ENCODE data around the gene OR1K1.

DNA sequence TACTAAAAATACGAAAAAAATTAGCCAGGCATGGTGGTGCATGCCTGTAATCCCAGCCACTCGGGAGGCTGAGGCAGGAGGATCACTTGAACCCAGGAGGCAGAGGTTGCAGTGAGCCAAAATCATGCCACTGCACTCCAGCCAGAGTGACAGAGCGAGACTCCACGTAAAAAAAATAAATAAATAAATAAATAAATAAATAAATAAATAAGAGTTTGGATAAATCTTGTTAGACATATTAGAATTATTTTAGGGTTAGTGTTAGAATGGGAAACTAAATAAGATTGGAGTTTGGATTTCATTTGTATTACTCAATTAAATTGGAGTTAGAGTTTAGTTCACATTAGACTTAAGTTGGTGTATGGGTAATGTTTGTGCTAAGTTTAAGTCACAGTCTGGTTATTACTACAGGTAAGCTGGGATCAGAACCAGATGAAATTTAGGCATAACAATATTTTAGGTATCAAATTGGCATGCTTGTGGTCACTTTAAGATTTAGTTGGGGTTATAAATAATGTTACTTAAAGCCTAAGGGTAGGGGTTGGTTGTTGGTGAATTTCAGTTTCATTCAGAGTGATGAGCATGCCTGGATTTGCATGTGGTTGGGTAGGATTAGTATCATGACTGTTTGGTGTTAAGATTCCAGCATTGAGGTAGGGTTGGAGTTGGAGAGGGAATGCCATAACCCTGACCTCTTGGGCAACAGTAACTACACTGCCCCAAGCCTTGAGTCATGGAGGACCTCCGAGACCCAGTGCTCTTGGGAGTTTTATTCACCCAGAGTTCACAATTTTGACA lies 7.9 kb upstream of the OR1K1 start:
- TF ChIP-seq, protein P1, sequence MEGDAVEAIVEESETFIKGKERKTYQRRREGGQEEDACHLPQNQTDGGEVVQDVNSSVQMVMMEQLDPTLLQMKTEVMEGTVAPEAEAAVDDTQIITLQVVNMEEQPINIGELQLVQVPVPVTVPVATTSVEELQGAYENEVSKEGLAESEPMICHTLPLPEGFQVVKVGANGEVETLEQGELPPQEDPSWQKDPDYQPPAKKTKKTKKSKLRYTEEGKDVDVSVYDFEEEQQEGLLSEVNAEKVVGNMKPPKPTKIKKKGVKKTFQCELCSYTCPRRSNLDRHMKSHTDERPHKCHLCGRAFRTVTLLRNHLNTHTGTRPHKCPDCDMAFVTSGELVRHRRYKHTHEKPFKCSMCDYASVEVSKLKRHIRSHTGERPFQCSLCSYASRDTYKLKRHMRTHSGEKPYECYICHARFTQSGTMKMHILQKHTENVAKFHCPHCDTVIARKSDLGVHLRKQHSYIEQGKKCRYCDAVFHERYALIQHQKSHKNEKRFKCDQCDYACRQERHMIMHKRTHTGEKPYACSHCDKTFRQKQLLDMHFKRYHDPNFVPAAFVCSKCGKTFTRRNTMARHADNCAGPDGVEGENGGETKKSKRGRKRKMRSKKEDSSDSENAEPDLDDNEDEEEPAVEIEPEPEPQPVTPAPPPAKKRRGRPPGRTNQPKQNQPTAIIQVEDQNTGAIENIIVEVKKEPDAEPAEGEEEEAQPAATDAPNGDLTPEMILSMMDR (IDR thresholded peaks at IDR 0.05): no peak
- TF ChIP-seq POLR2A (IDR thresholded peaks at IDR 0.05): no peak

Measured in breast epithelium (tissue), 3 donors.